ENCODE results near the gene ZNF350. TPM values are rescaled to one million over a fixed set of nuclear protein-coding genes. Genes with fewer than 3 reads are reported as not detected.

The ZNF350 gene
- total and polyA plus RNA-seq, 9 donors: 6.2 to 9.9 (median 7.2) TPM

Other genes starting within 250 kb of the ZNF350 start
- gene FPR1, start 235.0 kb downstream of the ZNF350 start, total RNA-seq: 0.66 TPM
- gene FPR1, start 235.0 kb downstream of the ZNF350 start, polyA plus RNA-seq (ENCODE audit: insufficient read depth in 1 of 8, insufficient read length in 8 of 8, low replicate concordance in 1 of 8): 1 to 10 TPM; 1.1 to 3.2 (median 1.9) TPM
- gene FPR2, start 225.7 kb downstream of the ZNF350 start, total RNA-seq: 0.09 TPM
- under 1 TPM; 0.23 to 0.73 (median 0.34) TPM for gene FPR2, start 225.7 kb downstream of the ZNF350 start, polyA plus RNA-seq (ENCODE audit: insufficient read depth in 1 of 8, insufficient read length in 8 of 8, low replicate concordance in 1 of 8)
- 0.22 TPM for gene FPR3, start 191.7 kb downstream of the ZNF350 start, total RNA-seq
- under 1 TPM; 0.17 to 0.84 (median 0.31) TPM for gene FPR3, start 191.7 kb downstream of the ZNF350 start, polyA plus RNA-seq (ENCODE audit: insufficient read depth in 1 of 8, insufficient read length in 8 of 8, low replicate concordance in 1 of 8)
- 15.6 TPM for gene ZNF577, start 98.9 kb downstream of the ZNF350 start, total RNA-seq
- gene ZNF577, start 98.9 kb downstream of the ZNF350 start, polyA plus RNA-seq (ENCODE audit: insufficient read depth in 1 of 8, insufficient read length in 8 of 8, low replicate concordance in 1 of 8): 10 to 100 TPM; 12.5 to 19.7 (median 17.9) TPM
- 12.0 TPM for gene ZNF649, start 81.8 kb downstream of the ZNF350 start, total RNA-seq
- 10 to 100 TPM in 6 of 8 donors, 1 to 10 TPM in 2; 8.6 to 13.7 (median 11.5) TPM for gene ZNF649, start 81.8 kb downstream of the ZNF350 start, polyA plus RNA-seq (ENCODE audit: insufficient read depth in 1 of 8, insufficient read length in 8 of 8, low replicate concordance in 1 of 8)
- 6.9 TPM for gene ZNF613, start 59.4 kb downstream of the ZNF350 start, total RNA-seq
- gene ZNF613, start 59.4 kb downstream of the ZNF350 start, polyA plus RNA-seq (ENCODE audit: insufficient read depth in 1 of 8, insufficient read length in 8 of 8, low replicate concordance in 1 of 8): 1 to 10 TPM; 4.6 to 6.9 (median 6.0) TPM
- 12.3 TPM for gene ZNF615, start 21.4 kb upstream of the ZNF350 start, total RNA-seq
- gene ZNF615, start 21.4 kb upstream of the ZNF350 start, polyA plus RNA-seq (ENCODE audit: insufficient read depth in 1 of 8, insufficient read length in 8 of 8, low replicate concordance in 1 of 8): 10 to 100 TPM in 2 of 8 donors, 1 to 10 TPM in 6; 7.1 to 10.5 (median 8.8) TPM
- 10.2 TPM for gene ZNF614, start 41.5 kb upstream of the ZNF350 start, total RNA-seq
- 1 to 10 TPM; 6.3 to 9.3 (median 8.3) TPM for gene ZNF614, start 41.5 kb upstream of the ZNF350 start, polyA plus RNA-seq (ENCODE audit: insufficient read depth in 1 of 8, insufficient read length in 8 of 8, low replicate concordance in 1 of 8)
- 11.0 TPM for gene ZNF432, start 62.0 kb upstream of the ZNF350 start, total RNA-seq
- 10 to 100 TPM in 4 of 8 donors, 1 to 10 TPM in 4; 8.7 to 11.8 (median 10.1) TPM for gene ZNF432, start 62.0 kb upstream of the ZNF350 start, polyA plus RNA-seq (ENCODE audit: insufficient read depth in 1 of 8, insufficient read length in 8 of 8, low replicate concordance in 1 of 8)
- 18.1 TPM for gene ZNF841, start 108.9 kb upstream of the ZNF350 start, total RNA-seq
- gene ZNF841, start 108.9 kb upstream of the ZNF350 start, polyA plus RNA-seq (ENCODE audit: insufficient read depth in 1 of 8, insufficient read length in 8 of 8, low replicate concordance in 1 of 8): 10 to 100 TPM in 3 of 8 donors, 1 to 10 TPM in 5; 7.9 to 14.4 (median 9.3) TPM
- gene ZNF616, start 153.1 kb upstream of the ZNF350 start, total RNA-seq: 11.6 TPM
- 10 to 100 TPM in 1 of 8 donors, 1 to 10 TPM in 7; 5.6 to 10.4 (median 8.8) TPM for gene ZNF616, start 153.1 kb upstream of the ZNF350 start, polyA plus RNA-seq (ENCODE audit: insufficient read depth in 1 of 8, insufficient read length in 8 of 8, low replicate concordance in 1 of 8)
- 15.4 TPM for gene ZNF836, start 184.8 kb upstream of the ZNF350 start, total RNA-seq
- gene ZNF836, start 184.8 kb upstream of the ZNF350 start, polyA plus RNA-seq (ENCODE audit: insufficient read depth in 1 of 8, insufficient read length in 8 of 8, low replicate concordance in 1 of 8): 1 to 10 TPM; 6.5 to 9.3 (median 7.6) TPM
- 136 TPM for gene PPP2R1A, start 203.2 kb upstream of the ZNF350 start, total RNA-seq
- 100 to 1,000 TPM; 278 to 349 (median 314) TPM for gene PPP2R1A, start 203.2 kb upstream of the ZNF350 start, polyA plus RNA-seq (ENCODE audit: insufficient read depth in 1 of 8, insufficient read length in 8 of 8, low replicate concordance in 1 of 8)